H9 (cell line): Measurements from ENCODE around the gene SNAI1. TPM values are rescaled to one million over a fixed set of nuclear protein-coding genes. Genes with fewer than 3 reads are reported as not detected.

Experiments used
- DNase-seq: peaks from one replicate; pipeline ENCODE4 v3.0.0-alpha.2; 2017
- H2AFZ ChIP-seq: one replicate; pipeline ENCODE4 v1.6.1; 2013; ENCODE audit warnings: mild to moderate bottlenecking, low read length, control low read depth, moderate library complexity
- H2AK5ac ChIP-seq: 2 replicates; pipeline ENCODE4 v1.6.1; 2013; ENCODE audit warnings: low read length, control low read depth, mixed read lengths; ENCODE audit not compliant: insufficient read length
- H2BK120ac ChIP-seq: one replicate; pipeline ENCODE4 v1.6.1; 2013; ENCODE audit warnings: low read depth, mild to moderate bottlenecking, low read length, control low read depth, inconsistent platforms; ENCODE audit not compliant: poor library complexity, severe bottlenecking
- H2BK12ac ChIP-seq: 2 replicates; pipeline ENCODE4 v1.6.1; 2013; ENCODE audit warnings: low read length, control low read depth, mixed read lengths, low read depth; ENCODE audit not compliant: insufficient read length
- H2BK15ac ChIP-seq: 2 replicates; pipeline ENCODE4 v1.6.1; 2013; ENCODE audit warnings: low read depth, low read length, control low read depth
- H2BK20ac ChIP-seq: one replicate; pipeline ENCODE4 v1.6.1; 2013; ENCODE audit warnings: low read depth, mild to moderate bottlenecking, low read length, control low read depth, inconsistent platforms; ENCODE audit not compliant: poor library complexity, severe bottlenecking
- H2BK5ac ChIP-seq: 2 replicates; pipeline ENCODE4 v1.6.1; 2013; ENCODE audit warnings: low read length, control low read depth, mixed read lengths; ENCODE audit not compliant: insufficient read length
- H3K14ac ChIP-seq: 2 replicates; pipeline ENCODE4 v1.6.1; 2013; ENCODE audit warnings: low read length, control low read depth; ENCODE audit not compliant: insufficient read depth
- H3K18ac ChIP-seq: 2 replicates; pipeline ENCODE4 v1.6.1; 2013; ENCODE audit warnings: low read depth, mild to moderate bottlenecking, mixed read lengths, low read length, control low read depth; ENCODE audit not compliant: insufficient read length
- H3K23ac ChIP-seq: 2 replicates; pipeline ENCODE4 v1.6.1; 2013; ENCODE audit warnings: low read length, control low read depth, mixed read lengths, low read depth; ENCODE audit not compliant: insufficient read length
- H3K23me2 ChIP-seq: 2 replicates; pipeline ENCODE4 v1.6.1; 2013; ENCODE audit warnings: low read depth, mild to moderate bottlenecking, mixed read lengths, low read length, control low read depth; ENCODE audit not compliant: insufficient read length, poor library complexity, severe bottlenecking
- H3K27ac ChIP-seq: 2 replicates; pipeline ENCODE4 v1.5.1; 2013; ENCODE audit warnings: low read length, control low read depth, mixed read lengths, low read depth; ENCODE audit not compliant: insufficient read length
- H3K27me3 ChIP-seq: 2 replicates; pipeline ENCODE4 v1.6.1; 2013; ENCODE audit warnings: low read length, control low read depth, inconsistent platforms; ENCODE audit not compliant: insufficient read depth
- H3K4ac ChIP-seq: 2 replicates; pipeline ENCODE4 v1.6.1; 2013; ENCODE audit warnings: low read depth, mild to moderate bottlenecking, control low read depth, inconsistent platforms, low read length, moderate library complexity
- H3K4me1 ChIP-seq: 2 replicates; pipeline ENCODE4 v1.6.1; 2013; ENCODE audit warnings: low read length, control low read depth, inconsistent platforms; ENCODE audit not compliant: insufficient read depth
- H3K4me2 ChIP-seq: 2 replicates; pipeline ENCODE4 v1.6.1; 2013; ENCODE audit warnings: low read length, control low read depth, mixed read lengths; ENCODE audit not compliant: insufficient read length, insufficient read depth
- H3K56ac ChIP-seq: 2 replicates; pipeline ENCODE4 v1.6.1; 2013; ENCODE audit warnings: low read depth, mild to moderate bottlenecking, mixed read lengths, low read length, control low read depth; ENCODE audit not compliant: insufficient read length
- H3K79me1 ChIP-seq: 2 replicates; pipeline ENCODE4 v1.6.1; 2013; ENCODE audit warnings: low read depth, mild to moderate bottlenecking, moderate library complexity, low read length, control low read depth, inconsistent platforms; ENCODE audit not compliant: insufficient read depth, poor library complexity, severe bottlenecking
- H3K79me2 ChIP-seq: 2 replicates; pipeline ENCODE4 v1.6.1; 2013; ENCODE audit warnings: low read length, control low read depth, inconsistent platforms; ENCODE audit not compliant: insufficient read depth
- H3K9ac ChIP-seq: 2 replicates; pipeline ENCODE4 v1.6.1; 2013; ENCODE audit warnings: low read length, control low read depth, mixed read lengths; ENCODE audit not compliant: insufficient read length; ENCODE audit errors: extremely low read depth
- H3K9me3 ChIP-seq: one replicate; pipeline ENCODE4 v1.6.1; 2013; ENCODE audit warnings: low read depth, low read length, inconsistent platforms; ENCODE audit not compliant: control insufficient read depth
- H3T11ph ChIP-seq: one replicate; pipeline ENCODE4 v1.6.1; 2013; ENCODE audit warnings: mild to moderate bottlenecking, low read length, control low read depth, inconsistent platforms
- H4K20me1 ChIP-seq: one replicate; pipeline ENCODE4 v1.6.1; 2013; ENCODE audit not compliant: control insufficient read depth, insufficient read length, insufficient read depth
- H4K5ac ChIP-seq: 2 replicates; pipeline ENCODE4 v1.6.1; 2013; ENCODE audit warnings: low read depth, mild to moderate bottlenecking, mixed read lengths, low read length, control low read depth; ENCODE audit not compliant: insufficient read length
- H4K8ac ChIP-seq: replicated peaks from 2 replicates; pipeline ENCODE4 v1.6.1; 2013; ENCODE audit warnings: low read length, control low read depth, mixed read lengths, low read depth; ENCODE audit not compliant: insufficient read length
- H4K91ac ChIP-seq: 2 replicates; pipeline ENCODE4 v1.6.1; 2013; ENCODE audit warnings: low read depth, mild to moderate bottlenecking, moderate library complexity, mixed read lengths, low read length, control low read depth; ENCODE audit not compliant: insufficient read length
- H3K27ac Mint-ChIP-seq, 3 experiments: 2 replicates in 2 of 3; 3 replicates in 1 of 3; pipeline ENCODE4 v1.8.0; 2020 to 2021; ENCODE audit warnings: mixed read lengths in 3 of 3, mild to moderate bottlenecking in 1 of 3, moderate library complexity in 1 of 3
- H3K27me3 Mint-ChIP-seq: 2 replicates; pipeline ENCODE4 v1.8.0; 2021; ENCODE audit warnings: low read depth, mild to moderate bottlenecking, moderate library complexity, mixed read lengths
- H3K36me3 Mint-ChIP-seq, 3 experiments: 2 replicates in 2 of 3; 3 replicates in 1 of 3; pipeline ENCODE4 v1.8.0; 2020 to 2021; ENCODE audit warnings: low read depth in 3 of 3, mixed read lengths in 3 of 3; ENCODE audit not compliant: insufficient read depth in 1 of 3
- H3K4me1 Mint-ChIP-seq, 2 experiments: 2 replicates each; pipeline ENCODE4 v1.8.0; 2020; ENCODE audit warnings: mixed read lengths in 2 of 2
- H3K4me3 Mint-ChIP-seq, 2 experiments: 2 replicates in 1 of 2; 3 replicates in 1 of 2; pipeline ENCODE4 v1.8.0; 2020 to 2021; ENCODE audit warnings: mild to moderate bottlenecking in 2 of 2, mixed read lengths in 2 of 2, moderate library complexity in 1 of 2
- H3K9me3 Mint-ChIP-seq, 2 experiments: 2 replicates in 1 of 2; 3 replicates in 1 of 2; pipeline ENCODE4 v1.8.0; 2020; ENCODE audit warnings: mild to moderate bottlenecking in 2 of 2, mixed read lengths in 2 of 2, moderate library complexity in 1 of 2
- CTCF ChIP-seq: fragments of 200-600 bp; sonication (generic); conservative IDR thresholded peaks from 3 replicates; pipeline ENCODE4 v1.8.0; 2021; ENCODE audit warnings: antibody characterized with exemption, mild to moderate bottlenecking
- whole genome bisulfite sequencing: extraction: QIAGEN DNeasy Blood & Tissue Kit; methylation state at CpG from one replicate; pipeline ENCODE4 v1.1.7; 2013; ENCODE audit warnings: missing lambda C conversion rate, low lambda C conversion rate, mixed read lengths; ENCODE audit not compliant: insufficient read length; ENCODE audit errors: extremely low coverage; 5-methylcytosine and 5-hydroxymethylcytosine counted together
- total RNA-seq: library from RNA; stranded (reverse); gene quantifications from 2 replicates; pipeline ENCODE4 v1.2.1, GENCODE V29; 2021

Gene SNAI1
- total RNA-seq, 1 experiment from 2014 or later = 7.0 TPM

GRCh38 chr20:50037575-50037974, 54.8 kb downstream of the SNAI1 start:
- Histone ChIP-seq H3K9ac (no peak overlapping the region), H3K23me2 (peaks cover 1% of the 10 kb centered on the region), H2BK15ac (no peak overlapping the region), H3K79me1 (no peaks in the 10 kb centered on the region), H3K56ac (no peak overlapping the region), H3K18ac (no peak overlapping the region), H3K79me2 (no peaks in the 10 kb centered on the region), H4K8ac (no peak overlapping the region), H3K4me2 (no peak overlapping the region), H3K4me1 (no peaks in the 10 kb centered on the region), H3K14ac (no peak overlapping the region), H4K5ac (no peak overlapping the region), H3K9me3 (no peaks in the 10 kb centered on the region), H3K4ac (no peak overlapping the region), H2BK20ac (no peak overlapping the region), H2AFZ (no peak overlapping the region), H2AK5ac (no peak overlapping the region), H4K91ac (no peak overlapping the region), H2BK120ac (no peak overlapping the region), H3T11ph (no peak overlapping the region), H2BK12ac (no peak overlapping the region), H2BK5ac (no peak overlapping the region), H3K27me3 (no peaks in the 10 kb centered on the region), H4K20me1 (no peaks in the 10 kb centered on the region), H3K27ac (no peak overlapping the region), H3K23ac (no peak overlapping the region)
- no peak overlapping the region for H3K27ac Mint-ChIP-seq
- no CpG with 5 or more reads among the region's 7 CpGs for WGBS
- no peak for TF ChIP-seq CTCF
- no peak overlapping the region for H3K4me3 Mint-ChIP-seq
- H3K36me3 Mint-ChIP-seq = no peaks in the 10 kb centered on the region
- peaks cover 17 to 42% of the 10 kb centered on the region in 2 experiments for H3K4me1 Mint-ChIP-seq
- no peak for DNase-seq
- peaks cover 1% of the 10 kb centered on the region; the same call in 1 of the 2 replicates for H3K27me3 Mint-ChIP-seq
- no peaks in the 10 kb centered on the region; a peak in 1 of 5 replicates for H3K9me3 Mint-ChIP-seq
